K562 (cell line): ENCODE measurements around the gene FUCA1. TPM values are rescaled to one million over a fixed set of nuclear protein-coding genes. Genes with fewer than 3 reads are reported as not detected.

ENCODE experiments used
- BACH1 ChIP-seq: fragments of 200-800 bp; sonication (Bioruptor generic); IDR thresholded peaks from 2 replicates; pipeline ENCODE4 v1.6.1; 2016; ENCODE audit warnings: missing genetic modification characterization, missing compliant biosample characterization
- BRD4 ChIP-seq: fragments of 200-600 bp; sonication (generic); IDR thresholded peaks from 2 replicates; pipeline ENCODE4 v1.6.1; 2017; ENCODE audit warnings: inconsistent platforms
- FOXA3 ChIP-seq, 2 experiments: fragments of 450-650 bp in 1 of 2; sonication (generic) in 1 of 2; formaldehyde crosslinking; IDR thresholded peaks in 1 of 2; conservative IDR thresholded peaks in 1 of 2; 2 replicates each; pipeline versions ENCODE4 v1.4.0 to v1.8.0; 2020 to 2022; ENCODE audit warnings: mild to moderate bottlenecking in 2 of 2, missing genetic modification reagents in 1 of 2
- GABPB2 ChIP-seq: fragments of 250-450 bp; sonication (Bioruptor Pico); conservative IDR thresholded peaks from 2 replicates; pipeline ENCODE4 v1.5.1; 2021; ENCODE audit warnings: mild to moderate bottlenecking
- HDAC8 ChIP-seq: fragments of 450-650 bp; IDR thresholded peaks from 2 replicates; pipeline ENCODE4 v1.6.1; 2016; ENCODE audit warnings: mild to moderate bottlenecking, missing genetic modification characterization, moderate library complexity, missing compliant biosample characterization
- HNRNPLL ChIP-seq: fragments of 200-400 bp; formaldehyde crosslinking; IDR thresholded peaks from 2 replicates; pipeline ENCODE4 v1.6.1; 2017; ENCODE audit warnings: low read length, low read depth, mild to moderate bottlenecking; ENCODE audit not compliant: poor library complexity, severe bottlenecking
- IFI16 ChIP-seq: fragments of 250-450 bp; sonication (Bioruptor Pico); IDR thresholded peaks from 2 replicates; pipeline ENCODE4 v2.1.2; 2022; ENCODE audit warnings: mild to moderate bottlenecking, inconsistent platforms
- MAZ ChIP-seq, 2 experiments: fragments of 450-650 bp in 1 of 2; sonication (generic) in 1 of 2; formaldehyde crosslinking; IDR thresholded peaks in 1 of 2; conservative IDR thresholded peaks in 1 of 2; 2 replicates each; pipeline versions ENCODE4 v1.4.0 to v1.5.0; 2020; ENCODE audit warnings: mild to moderate bottlenecking in 1 of 2, missing genetic modification reagents in 1 of 2
- MBD2 ChIP-seq: sonication (generic); IDR thresholded peaks from 2 replicates; pipeline ENCODE4 v1.6.1; 2016; ENCODE audit warnings: low read depth, borderline replicate concordance
- NFIX ChIP-seq: fragments of 250-450 bp; sonication (Bioruptor Pico); IDR thresholded peaks from 2 replicates; pipeline ENCODE4 v1.4.0; 2020; ENCODE audit warnings: low read depth, mild to moderate bottlenecking, moderate library complexity
- RNF219 ChIP-seq: fragments of 250-450 bp; sonication (Bioruptor Pico); IDR thresholded peaks from 2 replicates; pipeline ENCODE4 v1.5.0; 2022; ENCODE audit warnings: mild to moderate bottlenecking
- SAFB2 ChIP-seq: fragments of 200-400 bp; formaldehyde crosslinking; IDR thresholded peaks from 2 replicates; pipeline ENCODE4 v1.6.1; 2018; ENCODE audit warnings: borderline replicate concordance, low read length, low read depth, moderate library complexity; ENCODE audit not compliant: severe bottlenecking
- SRSF3 ChIP-seq: fragments of 200-400 bp; formaldehyde crosslinking; IDR thresholded peaks from 2 replicates; pipeline ENCODE4 v1.6.1; 2016; ENCODE audit warnings: mild to moderate bottlenecking, low read length, moderate library complexity; ENCODE audit not compliant: insufficient read depth
- TSHZ1 ChIP-seq: fragments of 250-450 bp; sonication (Bioruptor Pico); IDR thresholded peaks from 2 replicates; pipeline ENCODE4 v1.4.0; 2020; ENCODE audit warnings: mild to moderate bottlenecking, moderate library complexity
- ZNF316 ChIP-seq: fragments of 450-650 bp; IDR thresholded peaks from 2 replicates; pipeline ENCODE4 v1.6.1; 2016
- ZNF507 ChIP-seq: conservative IDR thresholded peaks from 2 replicates; pipeline ENCODE4 v1.6.1; 2017; ENCODE audit warnings: missing genetic modification characterization, missing compliant biosample characterization
- ZNF551 ChIP-seq: fragments of 250-450 bp; sonication (Bioruptor Pico); IDR thresholded peaks from 2 replicates; pipeline ENCODE4 v1.5.0; 2021; ENCODE audit warnings: mild to moderate bottlenecking, moderate library complexity
- ZNF740 ChIP-seq, 3 experiments: fragments of 200-800 bp in 1 of 3; sonication (Bioruptor generic) in 1 of 3; sonication (generic) in 1 of 3; formaldehyde crosslinking in 1 of 3; IDR thresholded peaks; 2 replicates each; pipeline versions ENCODE4 v1.6.1 to v1.8.0; 2016 to 2022; ENCODE audit warnings: mild to moderate bottlenecking in 2 of 3, missing compliant biosample characterization in 2 of 3, missing genetic modification characterization in 2 of 3, missing genetic modification reagents in 1 of 3
- ZNF77 ChIP-seq: fragments of 250-450 bp; sonication (Bioruptor Pico); IDR thresholded peaks from 2 replicates; pipeline ENCODE4 v1.5.0; 2020
- ZNF780A ChIP-seq: fragments of 250-450 bp; sonication (Bioruptor Pico); IDR thresholded peaks from 2 replicates; pipeline ENCODE4 v1.5.0; 2021; ENCODE audit warnings: mild to moderate bottlenecking
- ZNF79 ChIP-seq: fragments of 250-450 bp; sonication (Bioruptor Pico); IDR thresholded peaks from 2 replicates; pipeline ENCODE4 v1.4.0; 2020; ENCODE audit warnings: low read depth, mild to moderate bottlenecking, moderate library complexity
- polyA plus RNA-seq, 8 experiments: library from polyadenylated mRNA; depleted of rRNA in 4 of 8; stranded (reverse) in 5 of 8; unstranded in 3 of 8; fragments of >200 nt; fragmentation: Nextera tagmentation in 2 of 8; fragmentation: Illumina TruSeq in 1 of 8; extraction: Ambion mirVana in 2 of 8; extraction: Trizol in 1 of 8; gene quantifications; 2 replicates each; pipeline versions ENCODE4 v1.2.1 to v1.2.3, GENCODE V29; 2011 to 2014; ENCODE audit warnings: inconsistent platforms in 1 of 8, missing spikeins in 1 of 8
- total RNA-seq, 7 experiments: library from RNA; depleted of rRNA in 6 of 7; stranded (reverse); fragments of >200 nt in 6 of 7; fragmentation: Illumina TruSeq in 2 of 7; extraction: Trizol in 2 of 7; gene quantifications; 2 replicates each; pipeline versions ENCODE4 v1.2.1 to v1.2.3, GENCODE V29; 2011 to 2021; ENCODE audit warnings: low replicate concordance in 1 of 7

The FUCA1 gene
- total and polyA plus RNA-seq, 9 of the 15 experiments (the other 6 are each of a cell fraction or from before 2014, with no cell fraction given), result 7.0 to 20.5 (median 13.5) TPM

GRCh38 chr1:23810818-23811540 lies 57.1 kb downstream of the FUCA1 start (continued):
- no peak for TF ChIP-seq HNRNPLL
- no peak for TF ChIP-seq RNF219 (CRISPR knock-in tag)
- TF ChIP-seq BRD4, result no peak
- no peak for TF ChIP-seq NFIX
- TF ChIP-seq MBD2, result no peak
- no peak for TF ChIP-seq ZNF740 (CRISPR knock-in tag; IDR thresholded peaks at IDR 0.05)
- no peak for TF ChIP-seq ZNF740 (tag; IDR thresholded peaks at IDR 0.05)
- no peak for TF ChIP-seq ZNF77
- TF ChIP-seq GABPB2, result no peak
- no peak for TF ChIP-seq ZNF316
- no peak for TF ChIP-seq ZNF79
- no peak for TF ChIP-seq ZNF551 (CRISPR knock-in tag)
- TF ChIP-seq ZNF507 (tag), result no peak
- no peak for TF ChIP-seq FOXA3 (CRISPR knock-in tag; conservative IDR thresholded peaks at IDR 0.05 in 1 of 2, IDR thresholded peaks at IDR 0.05 in 1 of 2)
- TF ChIP-seq SAFB2, result no peak
- no peak for TF ChIP-seq BACH1
- TF ChIP-seq TSHZ1 (CRISPR knock-in tag), result no peak
- no peak for TF ChIP-seq ZNF780A (CRISPR knock-in tag)
- TF ChIP-seq HDAC8, result no peak
- no peak for TF ChIP-seq SRSF3
- TF ChIP-seq IFI16 (CRISPR knock-in tag), result no peak
- TF ChIP-seq MAZ (CRISPR knock-in tag; conservative IDR thresholded peaks at IDR 0.05 in 1 of 2, IDR thresholded peaks at IDR 0.05 in 1 of 2), result 0 out of 4 replicates have a peak, but pooled peaks of 1 of the 2 experiments have one; percentile 27
